NCI-H2107 treated with DMSO at 0.1 percent for 48 hours (cell line): ENCODE results near the gene NOTCH1.

Experiments used
- DNase-seq: peaks from one replicate; lab custom pipeline; 2025; ENCODE audit not compliant: unreplicated experiment; lab: John Stamatoyannopoulos, UW

The NOTCH1 gene

GRCh38 chr9:136546697-136547501, 1.1 kb upstream of the NOTCH1 start:
- DNase-seq: no peak

GRCh38 chr9:136545692-136545964, 220 bp downstream of the NOTCH1 start:
- DNase-seq: no peak

- DNase-seq: no peak
Measured at GRCh38 chr9:136544964-136545691, 720 bp downstream of the NOTCH1 start.

GRCh38 chr9:136544548-136544963, 1.3 kb downstream of the NOTCH1 start:
- no peak for DNase-seq

GRCh38 chr9:136543830-136544547, 1.9 kb downstream of the NOTCH1 start:
- DNase-seq: no peak

- no peak for DNase-seq
Measured at GRCh38 chr9:136543280-136543679, 2.6 kb downstream of the NOTCH1 start.

- no peak for DNase-seq
Measured at GRCh38 chr9:136542241-136543040, 3.4 kb downstream of the NOTCH1 start.

GRCh38 chr9:136541709-136542108, 4.1 kb downstream of the NOTCH1 start:
- no peak for DNase-seq

- DNase-seq: no peak
Measured at GRCh38 chr9:136541179-136541578, 4.7 kb downstream of the NOTCH1 start.

- DNase-seq: no peak
Measured at GRCh38 chr9:136539427-136540421, 6.1 kb downstream of the NOTCH1 start.

GRCh38 chr9:136538599-136539426, 7.0 kb downstream of the NOTCH1 start:
- no peak for DNase-seq

GRCh38 chr9:136537896-136538598, 7.8 kb downstream of the NOTCH1 start:
- DNase-seq: no peak

GRCh38 chr9:136537411-136537810, 8.4 kb downstream of the NOTCH1 start:
- DNase-seq: no peak

- no peak for DNase-seq
Measured at GRCh38 chr9:136536721-136537241, 9.1 kb downstream of the NOTCH1 start.

- DNase-seq: no peak
Measured at GRCh38 chr9:136536051-136536720, 9.7 kb downstream of the NOTCH1 start.

GRCh38 chr9:136535070-136535469, 10.8 kb downstream of the NOTCH1 start:
- DNase-seq: no peak

- no peak for DNase-seq
Measured at GRCh38 chr9:136534366-136534765, 11.5 kb downstream of the NOTCH1 start.

- DNase-seq: no peak
Measured at GRCh38 chr9:136533775-136534157, 12.1 kb downstream of the NOTCH1 start.
